Thymus (tissue), 11 donors: ENCODE results near the gene MEGF11. TPM values are rescaled to one million over a fixed set of nuclear protein-coding genes. Genes with fewer than 3 reads are reported as not detected.
"Not testable (repeated sequence)": the region's sequence is repeated elsewhere in the genome, so short reads cannot be mapped to it uniquely, and the experiment has no call there.

Source experiments
- DNase-seq, 9 donors: peaks; one replicate each; pipeline ENCODE4 v3.0.0-alpha.2; 2013; ENCODE audit warnings: low spot score in 9 of 9, low read depth in 6 of 9, missing footprints in 1 of 9
- H3K27ac ChIP-seq, 2 donors: one replicate each; pipeline ENCODE4 v1.5.1; 2013; ENCODE audit warnings: control low read depth in 1 of 2, low read depth in 1 of 2, low read length in 1 of 2, mild to moderate bottlenecking in 1 of 2, moderate library complexity in 1 of 2
- H3K27me3 ChIP-seq, 2 donors: one replicate each; pipeline ENCODE4 v1.5.1; 2013; ENCODE audit warnings: low read length in 1 of 2; ENCODE audit not compliant: control insufficient read depth in 2 of 2, insufficient read depth in 1 of 2
- H3K36me3 ChIP-seq, 2 donors: one replicate each; pipeline ENCODE4 v1.5.1; 2013; ENCODE audit warnings: low read length in 1 of 2, mild to moderate bottlenecking in 1 of 2, moderate library complexity in 1 of 2; ENCODE audit not compliant: control insufficient read depth in 2 of 2, insufficient read depth in 2 of 2
- H3K4me1 ChIP-seq, 2 donors: one replicate each; pipeline ENCODE4 v1.5.1; 2013; ENCODE audit warnings: low read length in 2 of 2; ENCODE audit not compliant: control insufficient read depth in 2 of 2, insufficient read depth in 2 of 2
- H3K4me3 ChIP-seq, 2 donors: one replicate each; pipeline ENCODE4 v1.5.1; 2013; ENCODE audit warnings: low read length in 2 of 2, control low read depth in 1 of 2, mild to moderate bottlenecking in 1 of 2
- H3K9me3 ChIP-seq, 2 donors: one replicate each; pipeline ENCODE4 v1.5.1; 2013; ENCODE audit warnings: low read length in 1 of 2, mild to moderate bottlenecking in 1 of 2; ENCODE audit not compliant: control insufficient read depth in 2 of 2, insufficient read depth in 1 of 2
- WGBS: extraction: QIAGEN DNeasy Blood & Tissue Kit; methylation state at CpG from one replicate; pipeline ENCODE4 v1.1.7; 2013; 5-methylcytosine and 5-hydroxymethylcytosine counted together
- polyA plus RNA-seq: library from polyadenylated mRNA; stranded (reverse); fragments of 200-250 nt; gene quantifications from one replicate; pipeline ENCODE4 v1.2.3, GENCODE V29; 2013
- total RNA-seq: library from RNA; stranded (reverse); fragments of 120-200 nt; gene quantifications from one replicate; pipeline ENCODE4 v1.2.4, GENCODE V29; 2013
- donor health status: healthy.

Gene MEGF11
- total and polyA plus RNA-seq, 2 donors: 0.28 to 0.66 TPM

GRCh38 chr15:66249605-66250174 lies 3.9 kb downstream of the MEGF11 start:
- H3K4me1 ChIP-seq: peaks cover 11 to 17% of the 10 kb centered on the region in 2 donors
- DNase-seq: no peak
- peaks cover 60 to 85% of the 10 kb centered on the region in 2 donors for H3K27me3 ChIP-seq
- H3K36me3 ChIP-seq: peaks cover 0 to 2% of the 10 kb centered on the region in 2 donors
- peaks cover 0 to 8% of the 10 kb centered on the region in 2 donors for H3K9me3 ChIP-seq
- WGBS: 94% methylated on average over 2 of the region's 2 CpGs
- H3K4me3 ChIP-seq: no peak overlapping the region
- no peak overlapping the region for H3K27ac ChIP-seq

- DNase-seq: no peak
- WGBS: 74% methylated on average over 1 of the region's 1 CpG
- Histone ChIP-seq H3K27ac (no peak overlapping the region), H3K4me3 (no peak overlapping the region), H3K27me3 (peaks cover 35 to 64% of the 10 kb centered on the region in 2 donors), H3K9me3 (no peaks in the 10 kb centered on the region), H3K36me3 (no peaks in the 10 kb centered on the region), H3K4me1 (peaks cover 0 to 3% of the 10 kb centered on the region in 2 donors)
Observed at GRCh38 chr15:66246937-66247336, 6.6 kb downstream of the MEGF11 start.

GRCh38 chr15:66245832-66246231 lies 7.7 kb downstream of the MEGF11 start:
- not testable (repeated sequence) for H3K36me3 ChIP-seq, H3K27ac ChIP-seq, H3K4me1 ChIP-seq, DNase-seq, H3K4me3 ChIP-seq, H3K9me3 ChIP-seq
- H3K27me3 ChIP-seq: peaks cover 25 to 60% of the 10 kb centered on the region in 2 donors
- 84% methylated on average over 5 of the region's 5 CpGs for WGBS

GRCh38 chr15:66241908-66242285 lies 11.7 kb downstream of the MEGF11 start:
- H3K27me3 ChIP-seq: peaks cover 5 to 39% of the 10 kb centered on the region in 2 donors
- no peaks in the 10 kb centered on the region for H3K36me3 ChIP-seq
- H3K27ac ChIP-seq: no peak overlapping the region
- no peaks in the 10 kb centered on the region for H3K4me1 ChIP-seq
- DNase-seq: no peak
- H3K9me3 ChIP-seq: no peaks in the 10 kb centered on the region
- 95% methylated on average over 1 of the region's 1 CpG for WGBS
- H3K4me3 ChIP-seq: no peak overlapping the region

- no peak overlapping the region for H3K4me3 ChIP-seq
- DNase-seq: no peak
- no peaks in the 10 kb centered on the region for H3K36me3 ChIP-seq
- WGBS: 94% methylated on average over 12 of the region's 12 CpGs
- H3K9me3 ChIP-seq: no peaks in the 10 kb centered on the region
- peaks cover 3 to 42% of the 10 kb centered on the region in 2 donors for H3K27me3 ChIP-seq
- H3K4me1 ChIP-seq: no peaks in the 10 kb centered on the region
- no peak overlapping the region for H3K27ac ChIP-seq
Observed at GRCh38 chr15:66241087-66241907, 12.3 kb downstream of the MEGF11 start.

- H3K27me3 ChIP-seq: peaks cover 3 to 43% of the 10 kb centered on the region in 2 donors
- H3K4me1 ChIP-seq: no peaks in the 10 kb centered on the region
- H3K9me3 ChIP-seq: no peaks in the 10 kb centered on the region
- no peak overlapping the region for H3K27ac ChIP-seq
- 92% methylated on average over 9 of the region's 9 CpGs for WGBS
- H3K4me3 ChIP-seq: no peak overlapping the region
- DNase-seq: no peak
- no peaks in the 10 kb centered on the region for H3K36me3 ChIP-seq
Observed at GRCh38 chr15:66240240-66240794, 13.2 kb downstream of the MEGF11 start.

- Histone ChIP-seq H3K27me3 (peaks cover 3 to 38% of the 10 kb centered on the region in 2 donors), H3K27ac (no peak overlapping the region), H3K4me3 (no peak overlapping the region), H3K4me1 (no peaks in the 10 kb centered on the region), H3K9me3 (no peaks in the 10 kb centered on the region), H3K36me3 (no peaks in the 10 kb centered on the region)
- whole genome bisulfite sequencing: 96% methylated on average over 4 of the region's 4 CpGs
- no peak for DNase-seq
Observed at GRCh38 chr15:66239514-66239913, 14.0 kb downstream of the MEGF11 start.

- Histone ChIP-seq H3K36me3 (no peaks in the 10 kb centered on the region), H3K9me3 (no peaks in the 10 kb centered on the region), H3K4me1 (no peaks in the 10 kb centered on the region), H3K27ac (no peak overlapping the region), H3K27me3 (peaks cover 3 to 37% of the 10 kb centered on the region in 2 donors), H3K4me3 (no peak overlapping the region)
- 96% methylated on average over 5 of the region's 5 CpGs for WGBS
- no peak for DNase-seq
Observed at GRCh38 chr15:66238318-66238717, 15.2 kb downstream of the MEGF11 start.

- Histone ChIP-seq H3K4me1 (no peaks in the 10 kb centered on the region), H3K9me3 (no peaks in the 10 kb centered on the region), H3K36me3 (no peaks in the 10 kb centered on the region), H3K4me3 (no peak overlapping the region), H3K27me3 (peaks cover 3 to 37% of the 10 kb centered on the region in 2 donors), H3K27ac (no peak overlapping the region)
- WGBS: 84% methylated on average over 10 of the region's 10 CpGs
- no peak for DNase-seq
Observed at GRCh38 chr15:66237513-66238235, 15.9 kb downstream of the MEGF11 start.
